HepG2 (cell line): ENCODE results near the gene BCAN. TPM values are rescaled to one million over a fixed set of nuclear protein-coding genes. Genes with fewer than 3 reads are reported as not detected.

Experiments used
- AFF4 ChIP-seq: sonication (generic); formaldehyde crosslinking; IDR thresholded peaks from 2 replicates; pipeline ENCODE4 v1.4.0; 2020; ENCODE audit warnings: missing genetic modification reagents
- ATF7 ChIP-seq, 2 experiments: fragments of 450-650 bp in 1 of 2; sonication (generic) in 1 of 2; formaldehyde crosslinking in 1 of 2; IDR thresholded peaks; 2 replicates each; pipeline versions ENCODE4 v1.4.0 to v1.6.1; 2016 to 2020; ENCODE audit warnings: antibody characterized with exemption in 1 of 2, mild to moderate bottlenecking in 1 of 2, missing genetic modification reagents in 1 of 2
- BATF2 ChIP-seq: sonication (generic); formaldehyde crosslinking; IDR thresholded peaks from 2 replicates; pipeline ENCODE4 v1.8.0; 2022; ENCODE audit warnings: mild to moderate bottlenecking, missing genetic modification reagents, moderate library complexity
- FOSL1 ChIP-seq: sonication (generic); formaldehyde crosslinking; IDR thresholded peaks from 2 replicates; pipeline ENCODE4 v1.9.0; 2021; ENCODE audit warnings: missing genetic modification reagents, borderline replicate concordance
- GPN1 ChIP-seq: sonication (generic); formaldehyde crosslinking; IDR thresholded peaks from 2 replicates; pipeline ENCODE4 v1.5.1; 2020; ENCODE audit warnings: missing genetic modification reagents, borderline replicate concordance
- HMGXB4 ChIP-seq, 2 experiments: sonication (generic) in 1 of 2; formaldehyde crosslinking in 1 of 2; IDR thresholded peaks; 2 replicates each; pipeline versions ENCODE4 v1.4.0 to v1.6.1; 2018 to 2020; ENCODE audit warnings: missing genetic modification reagents in 2 of 2, borderline replicate concordance in 1 of 2, low read depth in 1 of 2, mild to moderate bottlenecking in 1 of 2, missing biosample characterization in 1 of 2
- JARID2 ChIP-seq: sonication (generic); formaldehyde crosslinking; IDR thresholded peaks from 2 replicates; pipeline ENCODE4 v1.8.1; 2023; ENCODE audit warnings: missing genetic modification reagents, inconsistent platforms; ENCODE audit not compliant: insufficient replicate concordance
- MTERF4 ChIP-seq: sonication (generic); formaldehyde crosslinking; IDR thresholded peaks from 2 replicates; pipeline ENCODE4 v1.8.0; 2023; ENCODE audit warnings: mild to moderate bottlenecking, missing genetic modification reagents
- MXD1 ChIP-seq: sonication (generic); formaldehyde crosslinking; IDR thresholded peaks from 2 replicates; pipeline ENCODE4 v1.4.0; 2020; ENCODE audit warnings: mild to moderate bottlenecking, missing genetic modification reagents
- NR2C2 ChIP-seq: sonication (generic); formaldehyde crosslinking; IDR thresholded peaks from 2 replicates; pipeline ENCODE4 v1.4.0; 2020; ENCODE audit warnings: missing genetic modification reagents, mild to moderate bottlenecking, moderate library complexity, borderline replicate concordance
- SOX5 ChIP-seq: IDR thresholded peaks from 2 replicates; pipeline ENCODE4 v1.6.1; 2016; ENCODE audit warnings: borderline replicate concordance
- U2AF1 ChIP-seq: fragments of 200-400 bp; formaldehyde crosslinking; optimal IDR thresholded peaks from 2 replicates; pipeline ENCODE3; 2017; ENCODE audit warnings: mild to moderate bottlenecking, low read depth, low read length
- ZFP36L1 ChIP-seq: sonication (generic); formaldehyde crosslinking; IDR thresholded peaks from 2 replicates; pipeline ENCODE4 v1.8.0; 2022; ENCODE audit warnings: mild to moderate bottlenecking, missing genetic modification reagents, moderate library complexity
- ZNF207 ChIP-seq: fragments of 450-650 bp; IDR thresholded peaks from 2 replicates; pipeline ENCODE4 v1.6.1; 2016; ENCODE audit warnings: antibody characterized with exemption, borderline replicate concordance
- ZNF296 ChIP-seq: sonication (generic); formaldehyde crosslinking; conservative IDR thresholded peaks from 2 replicates; pipeline ENCODE4 v1.5.0; 2020; ENCODE audit warnings: mild to moderate bottlenecking, missing genetic modification reagents
- ZNF740 ChIP-seq: sonication (generic); formaldehyde crosslinking; IDR thresholded peaks from 2 replicates; pipeline ENCODE4 v1.4.0; 2020; ENCODE audit warnings: missing genetic modification reagents
- ZNF790 ChIP-seq: sonication (generic); formaldehyde crosslinking; IDR thresholded peaks from 2 replicates; pipeline ENCODE4 v1.8.0; 2022; ENCODE audit warnings: missing genetic modification reagents, mild to moderate bottlenecking, borderline replicate concordance
- ZNF841 ChIP-seq: sonication (generic); formaldehyde crosslinking; IDR thresholded peaks from 2 replicates; pipeline ENCODE4 v1.8.1; 2023; ENCODE audit warnings: missing genetic modification reagents, borderline replicate concordance
- polyA plus RNA-seq, 8 experiments: library from polyadenylated mRNA; depleted of rRNA in 3 of 8; stranded (reverse) in 7 of 8; unstranded in 1 of 8; fragments of >200 nt; fragmentation: Illumina TruSeq in 4 of 8; extraction: Trizol in 4 of 8; gene quantifications; 2 replicates each; pipeline versions ENCODE4 v1.2.1 to v1.2.3, GENCODE V29; 2011 to 2016; ENCODE audit warnings: low read depth in 4 of 8, missing spikeins in 1 of 8, mixed read lengths in 1 of 8; ENCODE audit not compliant: insufficient read depth in 1 of 8
- total RNA-seq, 5 experiments: library from RNA; depleted of rRNA; stranded (reverse); fragments of >200 nt; fragmentation: Illumina TruSeq; extraction: Trizol; gene quantifications; 2 replicates each; pipeline ENCODE4 v1.2.3, GENCODE V29; 2016; ENCODE audit warnings: low read depth in 1 of 5

The BCAN gene
- total and polyA plus RNA-seq, 2 of the 13 experiments (the other 11 are each of a cell fraction or from before 2014, with no cell fraction given) = not detected

- TF ChIP-seq HMGXB4 (CRISPR knock-in tag; IDR thresholded peaks at IDR 0.05; ENCODE audit: borderline replicate concordance in 1 of 2, low read depth in 1 of 2) (peak; percentile 23 to 47; a peak in 1 of 4 replicates), U2AF1 (peak; percentile 43), BATF2 (CRISPR knock-in tag) (no peak), ZFP36L1 (no peak), ZNF296 (CRISPR knock-in tag) (no peak), SOX5 (CRISPR knock-in tag) (no peak), JARID2 (CRISPR knock-in tag) (no peak), AFF4 (no peak), GPN1 (CRISPR knock-in tag) (no peak), ZNF207 (no peak), FOSL1 (CRISPR knock-in tag) (no peak), ZNF841 (CRISPR knock-in tag) (no peak), ZNF790 (CRISPR knock-in tag) (no peak), NR2C2 (CRISPR knock-in tag) (no peak), ZNF740 (no peak), ATF7 (IDR thresholded peaks at IDR 0.05) (no peak), ATF7 (CRISPR knock-in tag; IDR thresholded peaks at IDR 0.05) (no peak), MTERF4 (CRISPR knock-in tag) (no peak), MXD1 (CRISPR knock-in tag) (no peak)
These were observed 15.2 kb downstream of the BCAN start (continued) for GRCh38 chr1:156656806-156657740.
